ENCODE results near the gene CLTCL1. TPM values are rescaled to one million over a fixed set of nuclear protein-coding genes. Genes with fewer than 3 reads are reported as not detected.
A peak's percentile ranks its signal among the peaks of the same experiment; 100 is the strongest.

CLTCL1 gene
- total RNA-seq, 4 donors from 2014 or later = 111 to 311 (median 215) TPM

GRCh38 chr22:19143967-19144400, 147.5 kb downstream of the CLTCL1 start:
- H3K27me3 ChIP-seq = peaks cover 9 to 12% (median 11%) of the 10 kb centered on the region in 3 donors
- H3K36me3 ChIP-seq = peaks cover 0 to 39% of the 10 kb centered on the region in 2 donors
- peak overlapping the region; percentile 81 to 86 (median 84) for H3K27ac ChIP-seq
- peaks cover 8% of the 10 kb centered on the region in 2 donors for H3K4me1 ChIP-seq
- DNase-seq (no peak), ATAC-seq (peak in 1 of 2 donors; percentile 8)
- H3K4me3 ChIP-seq = peak overlapping the region; percentile 78 to 96 (median 89)
- no peaks in the 10 kb centered on the region for H3K9me3 ChIP-seq
- in situ Hi-C loops (cut with MboI; ENCODE audit: low sequenced_read_pairs in 4 of 4) = loop anchor here in 1 of 4 donors (25.0 kb wide), 1 partner anchor 493 kb away; no protein-coding TSS in a partner anchor
- no peak for TF ChIP-seq CTCF (IDR thresholded peaks at IDR 0.05 in 4 of 5, conservative IDR thresholded peaks at IDR 0.05 in 1 of 5)
- no peak for TF ChIP-seq POLR2A (IDR thresholded peaks at IDR 0.05)
- intact Hi-C loops (cut with DNase I; ENCODE audit: low total_unique reads) = loop anchor here (1.0 to 2.0 kb wide), 4 partner anchors 22 to 487 kb away; partner anchors contain the start of genes CDC45, DGCR2 and UFD1

GRCh38 chr22:19143212-19143611, 148.3 kb downstream of the CLTCL1 start:
- Histone ChIP-seq H3K36me3 (peaks cover 0 to 47% of the 10 kb centered on the region in 2 donors), H3K9me3 (no peaks in the 10 kb centered on the region), H3K27ac (no peak overlapping the region), H3K4me1 (peaks cover 8% of the 10 kb centered on the region in 2 donors), H3K27me3 (peaks cover under 1 to 4% (median 3%) of the 10 kb centered on the region in 3 donors), H3K4me3 (peak overlapping the region in 2 of 4 donors; percentile 90 to 96)
- DNase-seq (no peak), ATAC-seq (no peak)
- in situ Hi-C loops (cut with MboI; ENCODE audit: low sequenced_read_pairs in 4 of 4) (loop anchor here in 1 of 4 donors (25.0 kb wide), 1 partner anchor 494 kb away; no protein-coding TSS in a partner anchor), intact Hi-C loops (cut with DNase I; ENCODE audit: low total_unique reads) (no loop called here)
- TF ChIP-seq POLR2A (IDR thresholded peaks at IDR 0.05) (no peak), CTCF (IDR thresholded peaks at IDR 0.05 in 4 of 5, conservative IDR thresholded peaks at IDR 0.05 in 1 of 5) (no peak)

GRCh38 chr22:19142394-19142793, 149.1 kb downstream of the CLTCL1 start:
- H3K27me3 ChIP-seq = no peaks in the 10 kb centered on the region
- ATAC-seq (no peak), DNase-seq (no peak)
- peaks cover 8% of the 10 kb centered on the region in 2 donors for H3K4me1 ChIP-seq
- no peak overlapping the region for H3K27ac ChIP-seq
- TF ChIP-seq CTCF (IDR thresholded peaks at IDR 0.05 in 4 of 5, conservative IDR thresholded peaks at IDR 0.05 in 1 of 5) = no peak
- TF ChIP-seq POLR2A (IDR thresholded peaks at IDR 0.05) = no peak
- in situ Hi-C loops (cut with MboI; ENCODE audit: low sequenced_read_pairs in 4 of 4) = loop anchor here in 1 of 4 donors (25.0 kb wide), 1 partner anchor 495 kb away; no protein-coding TSS in a partner anchor
- no peak overlapping the region for H3K4me3 ChIP-seq
- peaks cover 0 to 55% of the 10 kb centered on the region in 2 donors for H3K36me3 ChIP-seq
- intact Hi-C loops (cut with DNase I; ENCODE audit: low total_unique reads) = no loop called here
- H3K9me3 ChIP-seq = no peaks in the 10 kb centered on the region

GRCh38 chr22:19139974-19140373, 151.5 kb downstream of the CLTCL1 start:
- H3K27me3 ChIP-seq = no peaks in the 10 kb centered on the region
- peaks cover 8 to 11% of the 10 kb centered on the region in 2 donors for H3K4me1 ChIP-seq
- intact Hi-C loops (cut with DNase I; ENCODE audit: low total_unique reads) = no loop called here
- peaks cover 0 to 67% of the 10 kb centered on the region in 2 donors for H3K36me3 ChIP-seq
- H3K27ac ChIP-seq = no peak overlapping the region
- in situ Hi-C loops (cut with MboI; ENCODE audit: low sequenced_read_pairs in 4 of 4) = loop anchor here in 1 of 4 donors (25.0 kb wide), 1 partner anchor 497 kb away; no protein-coding TSS in a partner anchor
- no peak for TF ChIP-seq POLR2A (IDR thresholded peaks at IDR 0.05)
- TF ChIP-seq CTCF (IDR thresholded peaks at IDR 0.05 in 4 of 5, conservative IDR thresholded peaks at IDR 0.05 in 1 of 5) = no peak
- no peaks in the 10 kb centered on the region for H3K9me3 ChIP-seq
- H3K4me3 ChIP-seq = no peak overlapping the region
- DNase-seq (no peak), ATAC-seq (no peak)

Data from gastrocnemius medialis (tissue), 4 donors.